HG03045 (cell line): ENCODE results near the gene AFF3.

Experiments used
- ATAC-seq: cut with Tn5 transposase; IDR thresholded peaks from one replicate; pipeline ENCODE4 v1.9.1; 2021; ENCODE audit warnings: mild to moderate bottlenecking, moderate library complexity; ENCODE audit not compliant: unreplicated experiment

AFF3 gene

DNA sequence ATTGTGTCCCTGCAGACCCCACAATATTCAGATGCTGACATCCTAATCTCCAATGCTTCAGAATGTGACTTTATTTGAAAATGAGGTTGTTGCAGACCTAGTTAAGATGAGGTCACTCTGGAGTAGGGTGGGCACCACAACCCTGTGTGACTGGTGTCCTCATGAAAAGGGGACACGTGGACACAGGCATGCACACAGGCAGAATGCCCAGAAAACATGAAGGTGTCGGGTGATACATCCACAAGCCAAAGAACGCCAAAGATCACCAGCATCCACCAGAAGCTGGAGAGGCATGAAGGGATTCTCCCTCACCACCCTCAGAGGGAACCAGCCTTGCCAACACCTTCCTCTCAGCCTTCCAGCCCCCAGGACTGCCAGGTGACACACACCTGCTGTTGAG is 69.3 kb downstream of the AFF3 start:
- no peak for ATAC-seq

DNA sequence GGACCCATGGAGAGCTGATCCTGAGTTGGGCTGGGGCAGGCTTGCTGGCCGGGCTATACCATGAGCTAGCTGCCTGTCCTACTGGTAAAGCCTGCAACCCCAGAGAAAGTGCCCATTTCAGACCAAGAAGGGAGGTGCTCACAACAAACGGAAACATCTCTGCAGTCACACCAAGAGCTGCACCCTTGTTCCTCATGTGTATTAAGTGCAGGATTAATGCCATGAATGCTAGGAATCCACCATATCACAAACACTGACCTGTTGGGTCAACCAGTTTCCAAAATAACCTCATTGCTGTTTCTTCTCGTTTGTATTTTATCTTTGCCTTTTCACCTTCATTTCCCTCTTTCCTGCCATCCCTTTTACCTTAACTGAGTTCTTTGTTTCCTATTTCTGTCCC is 69.9 kb downstream of the AFF3 start:
- no peak for ATAC-seq

GRCh38 chr2:100071335-100072043 is 70.9 kb downstream of the AFF3 start:
- no peak for ATAC-seq

DNA sequence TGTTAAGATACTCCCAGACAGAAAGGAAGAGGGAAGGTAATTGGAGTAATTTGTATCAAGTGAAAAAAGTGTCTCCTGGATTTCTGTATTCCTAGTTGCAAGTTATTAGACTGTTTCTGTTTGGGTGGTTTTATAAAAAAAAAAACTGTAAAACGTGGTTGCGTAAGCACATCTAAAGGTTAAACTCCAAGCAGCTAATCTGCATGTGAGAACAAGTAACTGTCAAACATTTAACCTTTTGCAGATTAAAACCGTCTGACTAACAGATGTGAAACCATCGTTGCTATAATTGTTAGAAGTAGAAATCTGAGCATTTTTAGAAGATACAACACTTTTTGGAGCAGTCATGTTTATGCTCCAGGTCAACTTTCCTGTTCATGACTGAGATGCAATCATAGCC is 72.3 kb downstream of the AFF3 start:
- ATAC-seq, result no peak

GRCh38 chr2:100068395-100068794 is 74.0 kb downstream of the AFF3 start:
- no peak for ATAC-seq

DNA sequence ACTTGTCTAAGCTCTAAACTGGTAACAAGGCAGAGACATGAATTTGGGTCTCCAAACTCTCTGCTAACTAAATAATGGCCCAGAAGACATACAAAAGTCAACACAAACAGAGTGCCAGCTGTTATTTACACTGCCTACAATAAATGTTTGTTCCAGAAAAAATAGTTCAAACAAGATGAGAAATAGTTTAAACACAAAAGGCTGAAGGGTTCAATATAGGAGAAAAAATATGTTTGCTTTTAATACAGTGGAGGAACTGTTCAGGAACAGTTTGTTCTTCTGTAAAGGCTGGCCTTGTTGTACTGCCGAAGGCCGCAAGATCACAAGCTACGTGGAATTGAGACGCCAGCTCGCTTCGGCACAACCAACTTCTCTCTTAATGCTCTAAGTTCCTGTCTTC is 74.6 kb downstream of the AFF3 start:
- no peak for ATAC-seq

DNA sequence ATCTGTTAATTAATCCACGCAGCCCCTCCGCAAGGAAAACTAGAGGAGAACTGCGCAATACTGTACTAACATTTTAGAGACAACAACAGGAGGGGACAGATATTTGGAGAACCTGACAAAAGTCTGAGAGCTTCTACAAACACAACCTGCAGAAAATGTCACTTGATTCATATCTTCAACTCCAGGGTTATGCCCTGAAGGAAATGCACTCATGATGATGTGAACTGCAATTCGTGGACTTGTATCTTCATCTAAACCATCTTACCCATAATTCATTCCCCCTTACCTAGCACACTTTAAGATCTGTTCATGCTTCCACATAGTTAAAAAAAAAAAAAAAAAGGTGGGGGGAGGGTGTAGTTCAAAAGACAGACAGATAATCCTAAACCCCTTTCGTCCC is 75.5 kb downstream of the AFF3 start:
- no peak for ATAC-seq

GRCh38 chr2:100066246-100066645 is 76.1 kb downstream of the AFF3 start:
- no peak for ATAC-seq

DNA sequence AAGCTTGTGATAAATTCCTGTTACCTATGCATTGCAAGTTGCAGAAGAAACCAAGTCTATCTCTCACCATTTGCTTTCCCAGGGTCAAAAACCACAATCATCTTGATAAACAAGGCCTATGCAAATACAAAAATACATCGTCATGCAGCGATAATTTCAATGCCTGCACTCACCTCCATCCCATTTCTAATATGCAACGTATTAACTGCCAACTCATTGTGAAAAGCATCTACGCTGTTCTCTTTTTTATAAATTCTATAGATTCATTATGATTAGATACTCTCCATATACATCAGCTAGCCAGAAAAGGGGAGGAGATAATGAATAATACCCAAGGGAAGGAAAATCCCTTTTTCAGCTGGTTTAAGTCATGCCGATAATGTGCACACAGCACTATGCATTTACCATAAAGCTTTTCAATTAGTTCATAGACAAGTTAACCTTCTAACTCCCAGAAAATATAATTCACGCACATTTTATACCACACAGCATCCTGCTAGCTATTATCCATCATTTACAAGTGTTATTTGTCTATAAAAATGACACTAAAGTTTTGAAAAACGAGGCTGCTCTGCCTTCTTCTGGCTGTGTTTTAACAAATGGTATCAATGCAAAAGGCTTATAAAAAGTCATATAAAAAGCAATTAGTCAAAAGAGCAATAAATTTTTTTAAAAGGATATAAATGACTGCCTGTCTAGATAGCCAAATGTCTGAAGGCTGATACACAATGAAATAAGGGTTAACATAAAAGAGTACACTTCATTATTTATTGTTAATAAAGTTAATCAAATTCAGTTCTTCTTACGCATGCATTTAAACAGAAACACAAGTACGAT is 77.6 kb downstream of the AFF3 start:
- ATAC-seq, result no peak

- ATAC-seq, result no peak
These were observed 78.2 kb downstream of the AFF3 start for GRCh38 chr2:100064165-100064564.

- no peak for ATAC-seq
These were observed 78.9 kb downstream of the AFF3 start for GRCh38 chr2:100063459-100063953.

- ATAC-seq, result no peak
These were observed 80.1 kb downstream of the AFF3 start for GRCh38 chr2:100062336-100062735.

DNA sequence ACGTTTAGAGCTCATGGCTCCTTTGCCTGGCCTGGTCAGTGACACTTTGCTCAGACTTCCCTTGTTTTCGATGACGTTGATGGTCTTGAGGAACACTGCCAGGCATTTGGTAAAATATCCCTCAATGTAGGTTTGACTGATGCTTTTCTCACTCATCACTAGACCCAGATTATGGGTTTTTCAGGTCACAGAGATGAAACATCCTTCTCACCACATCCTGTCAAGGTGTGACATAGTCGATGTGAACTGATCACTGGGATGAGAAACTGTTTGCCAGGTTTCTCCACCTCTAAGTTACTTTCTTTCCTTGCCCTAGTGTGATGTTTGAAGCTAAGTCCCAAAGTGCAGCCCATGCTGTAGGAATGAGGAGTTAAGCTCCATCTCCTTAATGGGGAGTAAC is 81.5 kb downstream of the AFF3 start:
- no peak for ATAC-seq

- ATAC-seq, result no peak
These were observed 82.8 kb downstream of the AFF3 start for GRCh38 chr2:100059638-100060037.

GRCh38 chr2:100057901-100058261 is 84.5 kb downstream of the AFF3 start:
- no peak for ATAC-seq

GRCh38 chr2:100054426-100054825 is 88.0 kb downstream of the AFF3 start:
- ATAC-seq, result no peak

- ATAC-seq, result no peak
These were observed 89.1 kb downstream of the AFF3 start for GRCh38 chr2:100053087-100053885.

DNA sequence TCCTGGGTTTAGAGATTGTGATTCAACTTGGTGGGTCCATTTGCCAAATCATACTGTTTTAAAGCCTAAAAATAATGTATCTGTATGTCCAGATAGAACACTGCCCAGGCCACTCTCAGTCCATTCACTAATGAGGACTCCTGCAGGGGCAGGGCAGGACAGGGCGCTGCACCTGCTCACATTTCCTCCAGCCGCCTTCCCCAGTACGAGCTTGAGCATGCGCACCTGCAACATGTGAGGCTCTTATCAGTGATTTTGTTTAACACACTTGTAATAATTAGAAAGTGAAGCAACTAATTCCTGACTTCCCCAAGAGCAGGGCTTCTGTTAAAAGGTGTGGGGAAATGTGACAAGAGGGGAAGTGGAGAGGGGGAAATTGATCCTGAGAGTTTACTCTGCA is 89.7 kb downstream of the AFF3 start:
- no peak for ATAC-seq

DNA sequence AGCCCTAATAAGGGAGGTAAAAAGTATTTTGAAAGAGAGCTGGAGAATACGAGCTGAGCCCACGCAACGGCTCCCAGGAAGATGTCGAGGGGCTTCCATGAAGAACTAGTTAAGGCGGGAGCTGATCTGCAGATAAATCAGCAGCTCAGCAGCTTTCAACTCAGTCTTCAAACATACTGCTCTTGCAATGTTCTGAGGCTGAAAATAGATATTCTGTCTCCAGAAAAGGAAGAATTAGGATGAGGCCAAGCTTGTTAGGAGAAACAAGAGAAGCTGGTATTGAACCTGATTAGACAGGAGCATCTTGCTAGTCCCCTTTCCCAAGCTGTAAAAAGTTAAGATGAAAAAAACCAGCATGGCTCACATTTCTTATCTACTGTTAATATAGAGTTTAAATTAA is 91.1 kb downstream of the AFF3 start:
- no peak for ATAC-seq

GRCh38 chr2:100050685-100051084 is 91.7 kb downstream of the AFF3 start:
- ATAC-seq, result no peak
